Daoy (cell line): ENCODE data around the gene DDO. TPM values are rescaled to one million over a fixed set of nuclear protein-coding genes. Genes with fewer than 3 reads are reported as not detected.

Experiments
- DNase-seq: peaks from one replicate; pipeline ENCODE4 v3.0.0-alpha.2; 2015; ENCODE audit warnings: low read depth
- total RNA-seq: library from RNA; depleted of rRNA; stranded (reverse); fragments of >200 nt; shearing (Covaris generic); gene quantifications from 2 replicates; pipeline ENCODE4 v1.2.3, GENCODE V29; 2014

Gene DDO
- total RNA-seq, 1 experiment from 2014 or later, result 1.9 TPM

DNA sequence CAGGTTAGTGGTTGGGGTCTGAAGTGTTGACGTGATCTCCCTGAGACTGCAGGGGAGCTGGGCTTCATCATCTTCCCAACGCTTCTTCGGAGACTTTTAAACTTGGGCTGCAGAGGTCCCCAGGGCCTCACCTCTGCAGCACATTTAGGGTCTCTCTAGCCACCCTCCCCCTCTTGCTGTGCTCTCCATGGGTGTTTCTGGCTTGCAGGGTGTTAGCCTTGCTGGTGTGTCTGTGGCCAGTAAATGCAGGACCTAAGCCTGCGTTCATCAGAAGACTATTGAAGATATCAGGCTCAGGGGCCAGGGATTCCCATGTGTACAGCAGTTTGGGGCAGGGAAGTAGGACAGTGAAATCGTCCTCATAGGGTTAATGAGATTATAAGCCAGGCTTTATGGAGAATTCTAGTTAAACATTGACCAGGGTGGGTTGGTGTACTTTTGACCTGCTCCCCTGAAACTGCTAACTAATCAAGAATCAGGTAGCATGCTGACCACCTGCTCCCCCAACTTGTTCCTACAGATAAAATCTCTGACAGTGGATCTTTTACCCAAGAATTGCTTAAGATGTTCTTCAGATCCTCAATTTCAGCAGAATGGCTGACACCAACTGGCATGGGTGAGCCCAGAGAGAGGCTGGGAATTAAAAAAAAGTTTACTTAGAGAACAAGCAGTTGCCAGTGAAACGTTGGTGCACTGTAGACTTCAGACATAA is 3.8 kb upstream of the DDO start:
- no peak for DNase-seq

DNA sequence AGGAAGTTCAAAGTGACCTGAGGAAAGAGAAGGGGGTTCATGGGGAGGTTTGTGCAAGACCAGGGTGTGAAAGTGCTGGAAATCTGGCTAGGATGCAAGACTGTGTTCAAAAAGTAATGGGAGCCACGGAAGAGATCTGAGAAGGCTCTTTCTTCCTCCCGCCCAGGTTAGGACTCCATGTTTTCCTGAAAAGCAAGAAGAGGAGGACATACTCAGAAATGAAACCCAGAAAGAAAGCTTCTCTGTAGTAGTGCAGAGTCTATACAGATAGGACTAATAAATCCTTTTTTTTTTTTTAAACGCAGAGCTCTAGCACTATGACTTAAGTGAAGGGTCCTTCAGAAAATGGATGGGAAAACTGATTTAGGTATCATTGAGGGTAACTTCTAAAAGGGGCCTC is 3.2 kb upstream of the DDO start:
- DNase-seq, result no peak

DNA sequence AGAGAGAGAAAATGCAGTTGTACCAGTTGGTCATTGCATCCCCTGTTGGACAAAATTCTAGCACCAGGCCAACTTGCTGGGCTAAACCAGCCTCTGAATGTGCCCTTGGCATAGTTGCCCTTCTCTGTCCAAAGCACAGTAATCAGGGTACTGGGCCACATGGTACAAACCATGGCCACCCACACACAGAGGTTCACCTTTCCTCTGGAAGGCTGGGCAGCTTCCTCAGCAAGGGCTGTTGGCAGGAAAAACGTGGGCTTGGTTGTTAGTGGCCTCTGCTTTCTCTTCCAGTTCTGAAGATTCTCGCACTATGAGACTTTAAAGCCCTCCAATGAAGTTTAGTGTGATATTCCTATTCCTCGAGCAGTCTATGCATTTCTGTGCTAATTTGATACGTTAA is 706 bp downstream of the DDO start:
- peak; percentile 29 for DNase-seq

DNA sequence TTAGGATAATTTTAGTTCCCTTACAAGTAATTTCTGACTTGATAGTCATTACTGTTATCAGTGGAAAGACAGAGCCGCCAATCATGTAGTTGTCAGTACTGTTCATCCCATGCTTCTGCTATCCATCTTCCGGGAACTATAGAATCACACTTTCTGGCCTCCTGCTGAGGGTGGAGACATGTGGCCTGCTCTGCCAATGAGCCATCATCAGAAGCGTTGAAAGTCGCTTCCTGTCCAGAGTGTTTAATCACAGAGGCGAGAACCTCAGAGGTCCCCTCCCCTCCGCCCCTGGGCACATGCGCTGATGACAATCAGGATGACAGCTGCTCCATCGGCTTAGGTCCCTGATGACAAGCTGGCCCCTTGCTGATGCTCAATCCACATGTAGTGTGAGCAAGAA is 3.0 kb downstream of the DDO start:
- DNase-seq, result no peak

DNA sequence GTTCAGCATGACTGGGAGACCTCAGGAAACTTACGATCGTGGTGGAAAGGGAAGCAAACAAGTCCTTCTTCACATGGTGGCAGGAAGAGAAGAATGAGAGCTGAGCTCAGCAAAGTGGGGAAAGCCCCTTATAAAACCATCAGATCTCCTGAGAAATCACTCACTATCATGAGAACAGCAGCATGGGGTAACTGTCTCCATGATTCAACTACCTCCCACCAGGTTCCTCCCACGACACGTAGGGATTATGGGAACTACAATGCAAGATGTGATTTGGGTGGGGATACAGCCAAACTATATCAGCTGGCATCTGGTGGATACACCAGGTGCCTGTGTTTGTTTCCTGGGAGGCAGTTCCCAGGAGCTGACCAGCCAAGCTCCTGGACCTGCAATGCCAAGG is 4.9 kb downstream of the DDO start:
- peak; percentile 20 for DNase-seq

DNA sequence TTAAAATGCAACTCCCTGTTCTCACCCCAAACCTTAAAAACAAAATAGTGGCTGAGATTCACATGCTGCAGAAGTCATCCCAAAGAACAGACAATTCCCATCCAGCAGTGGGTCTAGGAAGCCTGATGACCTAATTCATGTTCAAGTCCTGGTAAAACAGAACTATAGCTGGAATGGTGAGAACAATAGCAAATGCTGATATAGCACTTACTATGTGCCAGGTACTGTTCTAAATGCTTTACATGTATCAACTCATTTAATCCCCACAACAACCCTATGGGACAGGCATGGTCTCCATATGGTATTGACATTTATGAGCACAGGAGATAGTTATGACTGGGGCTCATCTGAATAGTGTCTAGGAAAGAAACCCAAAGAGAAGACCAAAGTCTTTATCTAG is 5.6 kb downstream of the DDO start:
- no peak for DNase-seq

DNA sequence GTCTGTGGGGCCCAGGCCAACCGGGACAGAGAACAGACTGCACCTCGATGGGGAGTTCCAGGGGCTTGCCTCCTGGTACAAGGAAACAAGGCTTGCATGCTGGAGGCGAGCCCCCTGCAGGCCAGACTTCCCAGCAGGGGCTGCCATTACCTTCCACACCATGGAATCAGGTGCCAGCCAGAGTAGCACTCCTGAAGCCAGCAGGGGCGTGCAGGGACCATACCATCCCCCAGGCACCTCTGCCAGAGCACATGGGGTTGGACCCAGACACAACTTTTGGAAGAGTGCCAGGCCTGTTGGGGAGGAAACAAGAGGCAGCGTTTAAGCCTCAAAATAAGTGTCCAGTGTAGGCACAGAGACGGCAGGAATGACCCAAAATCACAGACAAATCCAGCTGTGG is 6.5 kb downstream of the DDO start:
- DNase-seq, result no peak

DNA sequence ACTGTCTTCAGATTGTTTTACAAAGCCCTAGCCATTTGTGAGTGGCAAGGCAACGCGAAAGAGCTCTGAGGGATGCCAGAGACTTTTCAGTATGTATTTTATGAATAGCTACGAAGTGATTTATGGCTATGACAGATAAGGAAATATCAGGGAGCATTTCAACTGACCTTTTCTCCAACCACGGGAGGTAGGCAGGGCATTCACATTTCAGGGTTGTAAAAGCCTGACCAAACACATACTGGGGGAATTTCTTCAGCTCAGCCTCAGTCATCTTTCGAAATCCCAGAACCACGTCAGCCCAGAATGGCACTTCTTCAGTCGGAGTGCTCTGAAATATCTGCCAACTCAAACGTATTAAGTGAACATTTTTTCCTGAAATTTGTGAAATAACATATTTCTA is 10.8 kb downstream of the DDO start:
- no peak for DNase-seq

DNA sequence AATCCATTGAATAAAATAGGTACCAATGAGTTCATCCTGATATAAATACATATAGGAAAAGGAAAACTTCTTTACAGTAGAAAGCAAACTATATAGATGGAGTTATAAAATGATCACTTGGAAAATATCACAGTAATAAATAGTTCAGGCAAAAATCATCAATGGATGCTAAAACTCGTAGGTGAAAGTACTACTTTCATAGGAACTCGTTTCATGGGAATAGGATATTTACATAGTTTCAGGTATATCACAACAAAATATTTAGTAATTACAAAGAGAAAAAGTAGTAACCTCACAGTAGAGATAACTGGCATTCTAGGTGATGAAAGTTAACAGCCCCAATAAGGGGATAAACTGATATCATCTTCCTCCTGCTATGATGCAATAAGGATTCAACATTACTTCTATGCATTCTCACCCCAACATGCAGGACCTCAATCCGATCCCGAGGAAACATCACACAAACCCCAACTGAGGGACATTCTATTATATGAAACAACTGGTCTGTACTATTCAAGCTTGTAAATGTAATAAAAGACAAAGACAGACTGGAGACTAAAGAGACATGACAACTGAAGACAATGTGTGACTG is 13.7 kb downstream of the DDO start:
- no peak for DNase-seq

DNA sequence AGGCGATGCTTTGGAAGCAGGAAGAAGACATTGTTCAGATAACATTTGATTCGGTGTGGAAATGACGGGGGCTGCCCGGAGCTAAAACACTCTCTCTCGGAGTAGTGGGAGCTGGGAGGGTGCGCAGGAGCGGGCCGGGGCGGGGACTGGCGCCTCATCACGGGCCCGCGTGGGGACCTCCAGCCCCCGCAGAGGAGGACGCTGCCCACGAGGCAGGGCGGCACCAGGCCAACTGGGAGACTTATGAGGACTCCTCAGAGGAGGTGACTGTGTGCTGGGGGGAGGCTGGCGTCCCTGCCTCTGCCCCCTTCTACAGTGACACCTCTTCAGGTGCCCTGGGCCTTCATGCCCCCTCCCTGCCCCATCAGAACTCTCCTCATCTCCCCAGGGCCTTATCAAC is 15.2 kb downstream of the DDO start:
- DNase-seq, result no peak

DNA sequence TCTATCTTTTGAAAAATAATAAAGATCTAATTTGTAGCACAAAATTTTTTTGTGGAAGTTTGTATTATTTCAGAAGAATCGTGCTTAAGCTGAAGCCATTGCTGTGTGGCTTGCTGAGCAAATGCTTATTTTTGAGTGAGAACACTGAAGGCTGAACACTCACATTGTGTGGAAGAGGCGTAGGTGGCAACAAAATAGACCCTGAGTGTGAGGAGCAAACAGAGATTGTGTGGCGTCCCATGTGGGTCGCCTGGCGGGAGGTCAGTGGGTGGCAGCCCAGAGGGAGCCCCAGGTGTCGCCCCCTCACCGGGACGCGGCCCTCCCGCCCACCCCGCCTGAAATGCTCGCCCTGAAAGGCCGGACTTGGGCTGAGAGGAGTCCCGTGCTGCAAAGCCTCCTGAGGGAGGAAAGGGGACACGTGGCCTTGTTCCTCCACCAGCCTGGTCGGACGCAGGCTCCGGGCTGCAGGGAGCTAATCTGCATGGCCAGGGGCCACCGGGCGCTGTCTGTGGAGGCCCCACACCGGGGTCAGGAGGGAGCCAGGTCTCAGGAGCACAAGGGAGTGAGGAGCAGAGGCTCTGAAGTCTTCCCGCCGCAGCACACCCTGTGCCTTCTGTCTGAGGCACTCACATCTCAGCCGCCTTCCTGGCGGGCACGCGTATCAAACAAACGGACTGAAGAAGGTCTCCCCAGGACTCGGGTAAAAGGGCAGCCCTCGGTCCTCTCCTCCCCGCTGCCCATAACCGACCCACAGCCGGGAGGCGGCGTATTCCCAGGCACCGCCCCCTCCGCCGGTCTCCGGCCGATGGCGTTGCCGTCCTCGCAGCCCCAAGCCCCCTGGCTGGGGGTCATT is 15.9 kb downstream of the DDO start:
- no peak for DNase-seq

DNA sequence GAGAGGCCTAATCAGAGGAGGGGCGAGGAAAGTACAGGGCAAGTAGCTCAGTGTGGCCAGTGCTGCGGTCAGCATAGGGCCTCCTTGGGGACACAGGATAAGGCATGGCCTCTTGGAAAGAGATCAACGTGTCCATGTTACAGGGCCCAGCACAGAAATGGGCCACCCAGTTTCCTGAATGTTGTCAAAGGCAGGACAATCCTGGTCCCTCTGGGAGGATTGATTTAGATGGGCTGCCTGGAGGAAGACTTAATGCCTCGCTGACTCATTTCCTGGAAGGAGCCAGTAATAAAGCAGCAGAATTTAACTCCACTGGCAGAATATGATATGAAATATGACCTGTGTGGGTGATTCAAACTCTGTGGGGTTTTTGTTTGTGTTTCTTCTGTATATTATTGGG is 16.6 kb downstream of the DDO start:
- DNase-seq, result peak; percentile 35

DNA sequence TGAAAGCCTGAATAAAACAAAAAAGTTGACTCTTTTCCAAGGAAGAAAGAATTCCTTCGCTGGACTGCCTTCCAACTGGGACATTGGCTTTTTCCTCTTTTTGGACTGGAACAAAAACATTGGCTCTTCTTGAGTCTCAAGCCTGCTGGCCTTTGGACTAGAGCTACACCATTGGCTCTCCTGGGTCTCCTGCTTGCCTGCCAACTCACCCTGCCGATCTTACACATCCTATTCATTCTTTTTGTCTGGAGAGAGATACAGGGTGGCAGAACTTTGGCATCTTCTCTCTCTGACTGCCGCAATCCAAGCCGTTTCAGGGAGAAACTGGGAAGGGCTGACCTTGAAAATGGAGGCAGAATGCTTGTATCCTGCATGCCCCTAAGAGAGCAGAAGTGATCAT is 20.2 kb downstream of the DDO start:
- DNase-seq, result no peak

DNA sequence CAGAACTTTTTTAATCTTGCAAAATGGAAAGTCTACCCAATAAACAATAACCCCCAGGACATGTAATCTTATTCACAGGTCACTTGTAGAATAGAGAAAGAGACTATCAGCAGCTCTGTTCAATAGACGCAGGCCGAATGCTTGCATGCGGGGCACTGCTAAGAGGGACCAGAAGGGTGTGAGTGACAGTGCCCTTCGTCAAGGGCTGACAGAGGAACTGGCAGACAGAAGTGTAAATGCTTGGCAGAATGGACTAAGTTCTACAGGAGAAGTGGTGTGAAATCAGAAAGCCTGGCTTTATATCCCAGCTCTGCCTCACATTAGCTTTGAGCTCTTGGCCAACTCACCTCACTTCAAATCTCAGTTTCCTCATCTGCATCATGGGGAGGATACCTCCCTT is 21.0 kb downstream of the DDO start:
- no peak for DNase-seq

DNA sequence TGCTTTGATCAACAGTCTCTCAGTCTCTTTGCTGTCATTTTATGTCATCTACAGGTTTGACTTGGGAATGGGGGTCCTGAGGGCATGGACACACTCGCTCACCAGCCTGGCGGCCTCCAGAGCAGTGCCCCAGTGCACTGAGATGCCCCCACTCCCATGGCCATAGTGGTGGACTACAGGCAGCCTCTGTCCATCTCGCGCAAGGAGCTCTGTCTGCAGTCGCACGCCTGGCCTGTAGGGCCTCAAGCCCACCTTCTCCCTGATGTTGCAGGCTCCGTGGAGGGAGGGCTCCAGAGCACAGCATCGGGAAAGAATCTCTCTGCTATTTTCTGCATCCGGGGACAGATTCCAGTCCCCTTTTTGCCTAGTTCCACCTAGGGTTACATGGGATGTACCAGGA is 22.6 kb downstream of the DDO start:
- DNase-seq, result no peak

DNA sequence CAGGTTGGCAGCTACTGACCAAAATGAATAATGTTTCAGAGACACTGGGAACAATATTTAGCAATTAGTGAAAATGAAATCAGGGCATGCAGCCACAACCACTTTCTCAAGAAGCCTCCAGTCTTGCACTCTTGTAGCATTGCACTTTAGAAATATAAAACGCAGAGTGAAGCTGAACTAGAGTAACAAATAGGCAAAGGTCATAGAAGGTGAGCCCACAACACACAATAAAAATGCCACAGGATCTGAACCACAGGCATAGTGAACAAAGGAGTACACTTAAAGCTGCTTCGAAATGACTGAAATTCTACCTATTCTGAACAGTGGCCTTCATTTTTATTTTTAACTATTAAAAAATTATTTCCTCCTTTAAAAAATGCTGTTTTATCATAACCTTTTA is 25.0 kb downstream of the DDO start:
- no peak for DNase-seq

DNA sequence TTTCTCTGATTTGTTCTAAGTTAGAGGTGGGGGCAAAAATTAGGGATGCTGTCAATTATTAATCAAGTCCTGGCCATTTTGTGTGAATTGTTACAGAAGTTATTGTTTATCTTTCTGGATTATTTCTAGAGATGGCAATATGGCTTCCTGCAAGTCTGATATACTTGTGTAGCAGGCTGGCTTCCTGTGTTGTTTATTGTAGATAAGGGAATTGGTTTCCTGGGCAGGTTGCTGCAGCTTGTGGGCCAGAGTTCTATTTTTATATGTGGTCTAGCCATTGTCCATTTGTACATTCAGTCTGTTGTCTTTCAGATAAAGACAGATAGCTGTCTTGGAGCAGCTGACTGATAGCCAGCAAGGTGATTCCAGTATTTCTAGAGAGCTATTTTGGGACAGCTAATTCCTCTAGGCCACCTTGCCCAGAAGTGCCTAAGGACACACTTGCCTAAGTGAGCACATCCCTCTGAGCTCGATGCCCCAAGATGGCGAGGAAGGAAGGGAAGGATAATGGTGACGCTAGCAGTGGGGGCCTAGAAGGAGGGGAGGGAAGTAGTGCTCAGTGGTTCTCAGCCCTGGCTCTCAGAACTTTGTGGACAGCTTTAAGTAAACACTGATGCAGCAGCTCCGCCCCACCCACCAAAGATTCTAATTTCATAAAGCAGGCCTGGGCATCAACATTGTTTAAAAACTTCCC is 25.5 kb downstream of the DDO start:
- no peak for DNase-seq

DNA sequence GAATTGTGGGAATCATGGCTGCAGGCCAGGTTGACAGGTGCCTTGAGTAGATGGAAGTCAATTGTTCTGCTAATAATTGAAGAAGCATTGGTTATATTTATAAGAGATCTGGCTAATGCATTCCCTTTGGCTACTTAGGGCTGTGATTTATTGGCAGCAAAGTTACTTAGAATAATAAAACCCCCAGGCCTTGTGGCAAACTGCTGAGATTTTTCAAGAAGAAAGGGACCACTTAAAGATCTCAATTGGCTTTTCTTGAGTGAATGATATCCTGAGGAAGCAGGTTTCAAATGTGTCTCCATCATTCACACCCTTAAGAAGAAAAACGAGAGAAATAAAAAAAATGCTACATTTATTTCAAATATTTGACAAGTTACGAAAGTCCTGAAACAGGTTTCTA is 27.4 kb downstream of the DDO start:
- no peak for DNase-seq

DNA sequence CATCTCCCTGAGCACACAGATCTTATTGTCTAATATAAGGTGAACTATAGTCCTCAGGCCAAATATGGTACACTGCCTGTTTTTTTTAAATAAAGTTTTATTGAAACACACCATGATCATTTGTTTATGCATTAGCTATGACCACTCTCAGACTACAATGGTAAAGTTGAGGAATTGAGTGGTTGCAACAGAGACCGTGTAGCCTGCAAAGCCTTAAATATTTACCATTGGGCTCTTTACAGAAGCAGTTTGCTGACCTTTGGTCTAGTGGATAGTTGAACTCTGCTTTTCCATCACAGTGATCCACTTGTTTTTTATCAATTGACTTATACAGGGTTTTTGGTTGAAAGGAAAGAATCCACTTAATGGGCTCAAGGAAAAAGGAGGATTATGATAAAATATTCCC is 29.9 kb downstream of the DDO start:
- DNase-seq, result no peak

DNA sequence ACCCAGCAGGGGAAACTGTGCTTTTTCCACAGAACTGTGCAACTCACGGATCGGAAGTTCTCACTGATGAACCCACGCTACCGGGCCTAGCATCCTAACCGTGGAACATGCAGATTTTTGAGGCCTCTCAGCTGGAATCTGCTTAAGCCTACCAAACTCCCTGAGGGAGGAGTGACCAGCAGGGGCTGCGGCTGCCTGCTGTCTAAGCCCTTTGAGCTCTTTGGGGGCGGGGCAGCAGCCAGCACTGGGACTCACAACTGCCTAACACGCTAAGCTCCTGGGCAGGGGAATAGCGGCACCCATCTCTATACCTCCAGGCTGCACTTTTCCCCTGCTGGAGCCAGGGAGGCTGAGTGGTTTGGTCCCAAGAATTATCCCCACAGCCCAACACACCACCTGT is 36.8 kb downstream of the DDO start:
- DNase-seq, result no peak

DNA sequence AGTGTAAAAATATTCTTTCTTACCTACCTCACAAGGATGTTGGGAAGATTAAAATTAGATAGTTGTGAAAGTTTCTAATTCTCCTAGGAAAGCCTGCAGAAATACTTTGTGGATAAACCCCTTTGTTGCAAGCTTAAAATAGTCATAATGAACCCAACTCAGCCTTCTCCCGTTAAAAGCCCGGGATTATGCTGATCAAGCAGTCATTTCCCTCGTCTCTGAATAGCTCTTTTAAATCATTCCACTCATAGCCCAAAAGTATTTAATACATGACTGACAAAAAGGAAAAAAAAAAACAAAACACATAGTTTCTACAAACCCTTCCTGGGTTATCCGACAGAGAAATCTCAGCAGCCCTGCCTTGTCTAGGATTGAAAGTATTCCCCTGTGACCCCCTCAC is 46.3 kb downstream of the DDO start:
- DNase-seq, result no peak

DNA sequence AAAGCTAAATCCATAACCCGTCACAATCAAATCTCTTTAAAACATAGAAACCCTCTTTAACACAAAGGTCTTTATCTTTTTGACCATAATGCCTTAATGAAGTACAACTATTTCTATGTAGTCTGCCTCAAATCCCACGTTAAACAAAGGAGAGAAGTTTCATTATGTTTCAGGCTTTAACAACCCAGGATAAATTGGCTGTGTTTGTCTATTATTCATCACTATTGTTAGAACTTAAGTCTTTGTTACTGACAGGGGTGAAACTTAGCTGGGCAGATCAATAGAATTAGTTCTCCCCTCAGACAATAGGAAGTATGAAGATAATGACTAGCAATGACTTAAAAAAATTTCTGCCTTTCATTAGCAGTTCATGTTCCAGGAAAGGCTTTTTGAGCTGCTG is 47.1 kb downstream of the DDO start:
- no peak for DNase-seq

DNA sequence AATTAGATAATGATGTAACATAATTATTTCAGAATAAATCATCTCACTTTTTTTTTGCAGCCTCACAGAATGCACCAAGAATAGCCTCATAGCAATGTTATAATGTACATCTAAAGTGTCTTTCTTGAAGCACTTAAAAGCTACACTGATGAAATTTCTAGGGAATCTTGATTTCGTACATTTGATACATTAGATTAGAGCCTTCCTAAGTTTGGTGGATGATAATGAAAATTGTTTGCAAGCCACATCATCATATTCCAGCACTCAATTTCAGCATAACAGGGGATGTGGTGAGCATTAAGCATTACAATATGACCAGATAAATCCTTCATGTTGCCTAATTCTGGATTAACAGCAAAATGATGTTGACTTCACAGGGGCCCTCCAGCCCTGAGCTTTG is 47.5 kb downstream of the DDO start:
- no peak for DNase-seq
